Activated naive CD4-positive, alpha-beta T cell (primary cell): ENCODE data around the gene PKIB.
"Not testable (repeated sequence)": the region's sequence is repeated elsewhere in the genome, so short reads cannot be mapped to it uniquely, and the experiment has no call there.

Experiments
- DNase-seq, 4 experiments: peaks; one replicate each; lab custom pipeline; 2025; lab: John Stamatoyannopoulos, UW

The PKIB gene

DNA sequence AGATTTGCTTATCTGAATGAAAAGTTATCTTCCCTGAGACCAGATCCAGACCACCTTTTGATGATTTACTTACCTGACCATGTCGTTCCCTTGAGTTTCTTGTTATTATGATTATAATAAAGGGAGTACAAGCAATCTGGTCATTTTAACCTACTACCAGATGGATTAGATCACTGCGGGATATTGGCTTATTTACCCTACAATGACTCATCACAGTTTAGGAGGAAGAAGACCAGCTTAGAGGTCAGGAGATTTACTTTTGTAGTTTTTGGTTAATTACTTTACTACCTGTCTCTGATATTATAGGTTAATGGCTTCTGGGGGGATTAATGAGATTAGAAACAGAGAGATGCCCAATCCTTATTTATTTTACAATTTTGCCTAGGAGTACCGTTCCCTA is 10.7 kb downstream of the PKIB start:
- DNase-seq: no peak

DNA sequence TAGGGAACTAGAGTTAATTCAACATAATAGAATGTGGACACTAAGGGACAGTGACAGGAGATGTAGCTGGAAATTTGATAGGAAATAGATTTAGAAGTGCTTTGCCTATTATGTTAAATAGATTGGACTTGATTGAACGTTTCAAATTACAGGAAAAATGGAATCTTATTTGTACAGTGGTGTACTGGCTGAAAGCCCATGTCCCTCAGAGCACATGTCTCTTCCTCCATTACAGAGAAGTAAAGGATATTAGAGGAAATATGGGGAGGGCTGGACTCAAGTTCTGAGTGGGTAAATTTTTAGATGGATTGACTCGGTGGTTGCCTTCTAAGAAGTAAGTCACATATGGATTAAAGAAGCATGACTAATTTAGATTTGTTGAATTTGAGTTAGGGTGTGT is 11.4 kb downstream of the PKIB start:
- DNase-seq: no peak

DNA sequence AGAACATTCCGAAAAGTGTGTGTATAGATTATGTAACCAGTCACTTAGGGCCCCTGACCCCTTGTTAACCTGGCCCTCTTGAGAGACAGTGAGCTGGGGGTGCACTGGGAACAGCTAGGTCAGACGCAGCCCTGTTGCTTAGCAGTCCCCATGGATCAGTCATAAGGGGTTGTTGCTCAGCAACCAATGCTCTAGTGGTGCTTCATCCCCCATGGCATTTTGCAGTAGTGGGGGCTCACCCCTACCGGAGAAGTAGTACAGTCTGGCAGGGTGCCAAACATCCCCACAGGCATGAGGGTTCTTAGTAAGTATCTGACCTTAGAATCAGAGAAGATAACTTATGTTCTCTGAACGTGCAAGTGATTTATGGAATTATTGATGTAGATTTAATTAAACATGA is 12.3 kb downstream of the PKIB start:
- DNase-seq: no peak

DNA sequence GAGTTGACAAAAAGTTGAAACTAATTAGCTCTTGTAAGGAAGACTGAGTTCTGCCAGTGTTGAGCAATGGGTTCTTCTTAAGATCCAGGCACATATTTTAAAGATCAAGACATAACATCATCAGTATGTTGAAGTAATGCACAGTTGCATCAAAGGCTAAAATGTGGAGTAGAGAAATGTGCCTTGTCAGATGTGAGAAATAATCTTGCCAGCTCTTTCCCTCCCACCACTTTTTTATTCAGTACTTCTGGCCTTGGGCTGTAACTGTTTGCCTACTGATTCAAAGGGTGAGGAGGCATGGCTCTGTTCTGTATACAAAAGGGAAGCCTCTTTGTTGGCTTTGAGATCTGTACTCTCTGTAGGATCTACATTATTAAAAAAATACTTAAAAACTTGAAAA is 13.1 kb downstream of the PKIB start:
- DNase-seq: no peak

DNA sequence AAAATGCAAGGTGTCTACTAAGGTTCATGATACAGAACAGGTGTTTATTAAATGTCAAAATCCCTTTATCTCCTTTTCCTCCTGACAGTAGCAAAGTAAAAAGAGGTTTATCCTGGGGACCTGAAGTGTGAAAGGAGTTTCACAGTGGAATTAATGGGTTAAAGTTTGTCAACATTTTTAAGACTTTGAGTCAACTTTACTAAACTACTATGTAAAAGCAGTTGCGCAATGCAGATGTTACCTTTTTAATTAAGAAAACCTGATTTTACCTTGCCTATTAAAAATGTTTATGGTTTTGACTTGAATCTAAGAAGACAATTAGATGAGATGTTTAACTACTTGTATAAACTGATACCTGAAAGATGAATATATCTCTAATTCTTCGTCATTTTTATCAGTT is 14.6 kb downstream of the PKIB start:
- no peak for DNase-seq

DNA sequence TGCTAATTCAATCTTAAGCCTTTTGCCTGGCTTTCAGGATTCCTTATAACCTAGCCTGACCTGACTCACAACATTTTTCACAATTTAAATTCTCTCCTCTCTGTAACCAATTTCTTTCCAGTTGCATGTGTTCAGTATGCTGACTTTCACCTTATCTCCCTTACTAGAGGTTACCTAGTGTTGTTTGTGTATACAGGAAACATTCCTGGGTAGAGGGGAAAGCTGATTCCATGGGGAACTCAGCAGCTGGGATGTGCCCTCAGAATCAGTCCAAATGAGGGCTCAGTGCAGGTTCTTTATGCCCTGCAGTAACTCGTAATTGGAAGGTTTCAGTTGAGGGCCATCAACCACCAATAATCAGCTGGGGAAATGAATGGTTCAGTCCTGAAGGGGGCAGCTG is 18.5 kb downstream of the PKIB start:
- no peak for DNase-seq

DNA sequence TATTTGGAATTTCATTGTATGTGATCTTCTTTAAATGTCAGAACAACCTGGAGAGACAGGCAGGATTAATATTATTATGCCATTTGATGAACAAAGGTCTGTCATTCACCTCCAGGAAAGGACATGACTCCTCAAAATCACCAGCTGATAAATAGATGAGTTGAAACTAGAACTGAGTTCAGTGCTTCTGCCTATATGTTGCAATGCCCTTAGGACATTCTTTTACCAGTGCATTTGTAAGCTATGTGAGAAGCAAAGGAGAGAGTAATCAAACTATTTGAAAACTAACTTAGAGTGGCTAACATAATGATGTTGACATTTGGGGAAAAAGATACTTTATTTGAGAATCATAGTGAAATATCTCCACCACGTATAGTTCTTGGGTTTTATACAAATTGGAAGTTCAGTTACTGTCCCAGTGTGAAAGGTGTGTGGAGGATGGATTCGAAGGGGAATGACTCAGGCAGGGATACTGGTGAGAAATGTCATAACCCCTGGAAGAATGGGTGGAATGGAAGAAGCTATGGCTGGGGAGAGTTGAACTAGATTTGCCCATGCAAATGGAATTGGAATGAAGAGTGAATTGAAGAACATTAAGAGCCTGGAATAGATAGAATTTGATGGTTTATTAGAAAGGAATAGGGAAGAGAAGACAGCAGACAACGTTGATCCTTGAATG is 21.5 kb downstream of the PKIB start:
- no peak for DNase-seq

DNA sequence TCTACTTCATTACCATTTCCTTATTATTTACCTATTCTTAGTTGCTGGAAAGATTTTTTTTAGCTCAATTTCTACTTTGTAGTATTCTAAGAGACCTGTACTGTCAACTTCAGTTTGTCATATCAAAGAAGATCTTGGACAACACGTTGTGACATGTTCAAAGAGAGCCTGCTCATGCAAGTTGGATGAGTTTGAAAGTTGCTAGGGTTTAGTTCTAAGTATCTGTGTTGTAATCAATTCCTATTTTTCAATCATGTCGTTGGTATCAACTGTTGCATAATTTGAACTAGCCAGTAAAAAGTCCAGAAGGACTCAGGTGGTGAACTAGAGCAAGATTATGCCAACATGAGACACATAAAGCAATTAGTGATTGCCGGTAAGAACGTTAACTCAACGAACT is 30.2 kb downstream of the PKIB start:
- DNase-seq: no peak

DNA sequence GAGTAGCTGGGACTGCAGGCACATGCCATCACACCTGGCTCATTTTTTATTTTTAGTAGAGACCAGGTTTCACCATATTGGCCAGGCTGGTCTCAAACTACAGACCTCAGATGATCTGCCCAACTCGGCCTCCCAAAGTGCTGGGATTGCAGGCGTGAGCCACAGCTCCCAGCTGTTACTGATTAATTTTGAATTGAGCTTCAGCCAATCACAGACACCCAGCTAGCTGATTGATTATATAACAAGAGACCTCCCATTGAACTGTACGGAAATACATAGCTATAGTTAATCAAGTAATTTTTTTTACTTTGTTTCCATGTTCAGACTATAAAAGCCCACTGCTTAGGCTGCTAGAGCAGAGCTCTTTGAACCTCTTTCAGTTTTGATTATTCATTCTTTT is 31.6 kb downstream of the PKIB start:
- no peak for DNase-seq

DNA sequence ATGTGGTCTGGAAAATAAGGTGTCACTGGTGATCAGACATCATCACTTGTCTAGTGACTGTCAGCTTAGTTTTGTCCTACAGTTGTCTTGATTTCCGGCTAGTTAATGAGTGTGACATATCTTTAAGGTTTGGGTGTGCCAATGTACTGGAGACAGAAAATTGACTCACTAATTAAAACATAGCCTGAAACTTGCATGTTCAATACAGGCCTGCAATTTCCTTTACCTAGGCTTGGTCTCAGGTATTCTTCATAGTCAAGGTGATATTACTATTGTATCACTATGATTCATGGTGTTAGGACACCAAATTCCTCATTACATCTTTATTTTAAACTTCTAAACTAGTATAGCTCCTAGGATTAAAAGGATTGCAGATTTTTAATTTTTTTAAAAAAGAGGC is 32.4 kb downstream of the PKIB start:
- not testable (repeated sequence) for DNase-seq

DNA sequence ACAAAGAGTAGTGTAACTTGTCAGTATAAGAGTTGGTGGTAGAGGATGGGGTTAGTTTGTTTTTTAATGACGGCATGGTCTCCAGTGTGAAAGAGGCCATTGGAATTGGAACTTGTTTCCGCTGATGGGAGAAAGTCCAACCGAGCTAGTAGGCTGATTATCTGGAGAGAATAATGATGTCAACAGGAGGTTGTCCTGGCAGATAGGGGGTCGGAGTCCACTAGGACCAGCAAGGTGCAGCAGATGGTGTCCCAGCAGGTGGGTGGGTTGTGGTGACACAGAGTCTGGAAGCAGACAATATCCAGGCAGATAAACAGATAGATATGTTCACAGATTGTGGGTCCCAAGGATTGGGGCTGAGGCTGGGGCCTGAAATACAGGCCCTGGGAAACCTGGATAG is 35.1 kb downstream of the PKIB start:
- DNase-seq: no peak

DNA sequence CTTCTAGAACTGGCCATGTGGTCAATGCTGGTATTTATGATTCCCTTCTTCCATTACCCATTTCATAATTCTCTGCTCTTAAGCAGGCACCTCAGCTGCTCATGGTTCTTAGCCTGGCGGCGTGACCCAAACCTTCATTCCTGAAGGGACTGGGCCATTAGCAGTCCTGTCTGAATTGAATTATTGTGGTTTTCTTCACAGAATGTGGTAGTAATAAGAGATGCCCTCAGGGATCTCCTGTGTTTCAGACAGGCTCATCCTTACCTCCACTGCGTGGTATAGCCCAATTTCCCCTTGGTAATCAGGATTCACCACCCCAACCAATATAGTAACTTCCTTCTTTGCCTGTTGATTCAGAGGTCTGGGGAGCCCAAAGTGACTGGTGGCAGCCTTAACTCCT is 37.6 kb downstream of the PKIB start:
- DNase-seq: no peak

DNA sequence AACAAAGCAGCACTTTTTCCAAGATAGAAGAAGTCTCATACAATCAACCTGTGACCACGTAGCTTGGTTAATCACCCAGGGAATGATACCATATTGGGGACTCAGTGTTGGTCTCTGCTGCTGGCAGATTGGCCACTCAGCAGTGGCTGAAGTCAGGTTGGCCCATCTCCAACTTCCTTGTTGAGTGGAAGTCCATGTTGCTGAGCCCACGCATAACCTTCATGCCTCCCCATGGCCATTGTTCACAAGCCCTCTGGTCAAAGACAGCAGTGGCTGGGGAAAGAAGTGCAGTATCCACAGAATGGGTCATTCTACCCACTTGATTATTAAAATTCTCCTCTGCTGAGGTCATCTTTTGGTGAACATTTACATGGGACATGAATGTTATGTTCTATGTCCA is 38.5 kb downstream of the PKIB start:
- DNase-seq: no peak

DNA sequence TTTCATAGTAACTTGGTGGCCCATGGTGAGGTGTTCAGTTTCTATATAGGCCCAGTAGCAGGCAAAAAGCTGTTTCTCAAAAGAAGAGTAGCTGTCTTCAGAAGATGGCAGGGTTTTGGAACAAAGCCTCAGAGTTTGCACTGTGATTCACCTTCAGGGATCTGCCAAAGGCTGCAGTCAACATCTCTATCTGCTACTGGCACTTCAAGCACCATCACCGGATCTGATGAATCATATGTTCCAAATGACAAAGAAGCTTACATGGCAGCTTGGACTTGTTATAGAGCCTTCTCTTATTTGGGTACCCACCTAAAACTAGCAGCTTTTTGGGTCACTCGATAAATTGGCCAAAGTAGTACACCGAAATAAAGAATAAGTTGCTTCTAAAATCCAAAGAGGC is 39.5 kb downstream of the PKIB start:
- no peak for DNase-seq

DNA sequence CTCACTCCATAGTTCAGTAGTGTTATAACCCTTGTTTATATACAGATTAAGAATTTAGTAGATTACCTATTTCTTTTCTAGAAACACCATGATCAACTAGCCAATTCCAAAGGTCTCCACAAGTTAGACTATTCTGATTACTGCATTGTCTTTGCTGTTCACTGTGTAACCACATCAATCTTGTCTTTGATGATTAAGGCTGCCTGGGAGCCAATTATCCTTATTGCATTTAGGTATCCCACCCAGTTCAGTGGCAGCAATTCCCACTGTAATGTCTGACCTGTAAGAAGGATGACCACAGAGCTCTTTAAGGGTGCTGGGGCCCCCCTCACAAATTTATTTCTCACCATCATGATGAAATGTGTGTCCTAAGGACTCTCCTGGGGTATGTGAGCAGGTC is 40.2 kb downstream of the PKIB start:
- DNase-seq: no peak

DNA sequence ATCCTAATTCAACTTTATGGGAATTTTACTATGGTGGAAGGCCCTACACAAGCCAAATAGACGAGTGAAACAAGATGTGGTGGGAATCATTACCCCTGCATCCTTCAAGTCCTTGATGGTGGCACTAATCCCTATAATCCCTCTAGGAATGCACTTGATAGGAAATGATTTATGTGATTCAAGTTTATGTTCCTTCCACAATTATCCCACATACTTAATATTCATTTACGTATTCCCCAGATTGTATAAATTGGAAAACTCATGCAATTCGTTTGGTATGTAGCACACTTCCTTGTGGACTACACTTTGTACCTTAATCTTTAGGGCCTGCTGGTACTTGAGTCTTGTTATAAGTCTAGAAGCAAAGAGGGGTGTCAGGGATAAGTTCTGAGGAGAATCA is 40.8 kb downstream of the PKIB start:
- DNase-seq: no peak

DNA sequence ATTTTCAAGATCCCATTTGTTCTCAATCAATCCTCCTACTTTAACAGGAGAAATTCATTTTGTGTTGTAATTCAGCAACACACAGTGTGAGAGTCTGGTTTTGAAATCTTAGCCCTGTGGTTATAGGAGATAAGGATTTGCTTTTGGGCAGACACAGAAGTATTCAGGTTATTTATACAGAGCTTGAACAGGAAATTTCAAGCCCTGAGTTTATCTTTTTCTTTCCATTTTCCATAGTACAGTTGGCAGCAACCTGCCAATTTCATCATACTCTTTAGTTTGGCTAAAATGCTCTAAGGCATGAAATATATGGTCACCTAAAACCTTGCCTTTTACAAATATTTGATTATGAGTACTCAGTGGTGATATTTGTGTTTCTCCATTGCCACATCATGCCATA is 41.4 kb downstream of the PKIB start:
- no peak for DNase-seq

DNA sequence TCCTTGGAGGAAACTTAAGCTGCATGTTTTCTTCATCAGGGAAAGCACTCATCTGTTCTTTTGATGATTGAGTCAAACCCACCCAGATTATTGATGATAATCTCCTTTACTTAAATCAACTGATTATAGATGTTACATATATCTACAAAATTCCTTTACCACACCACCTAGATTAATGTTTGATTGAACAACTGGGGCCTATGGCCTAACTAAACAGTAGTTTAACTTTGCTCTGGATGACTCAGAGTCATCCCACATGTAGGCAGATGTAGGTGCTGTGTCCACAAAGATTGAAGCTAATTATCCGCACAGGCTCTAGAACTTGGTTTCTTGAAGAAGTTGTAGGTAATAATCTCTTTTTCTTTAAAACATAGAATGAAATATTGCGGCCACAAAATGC is 42.2 kb downstream of the PKIB start:
- DNase-seq: no peak

DNA sequence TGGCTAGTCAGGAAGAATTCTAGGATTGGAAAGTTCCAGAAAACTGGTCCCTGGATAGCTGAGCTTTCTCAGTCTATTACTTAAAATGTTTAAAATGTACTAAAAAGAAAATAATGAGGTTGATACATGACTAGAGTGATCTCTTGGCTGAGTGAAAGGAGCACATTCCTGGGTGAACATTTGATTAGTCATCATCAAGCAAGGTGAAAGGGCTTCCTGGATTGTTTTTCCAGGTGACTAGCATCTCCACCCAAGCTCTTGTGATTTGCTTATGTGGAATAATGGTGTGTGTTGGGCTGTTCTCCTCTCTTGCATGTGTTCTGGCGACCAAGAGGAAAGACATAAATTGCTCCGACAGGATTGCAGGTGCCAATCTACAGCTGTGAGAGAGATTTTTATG is 42.9 kb downstream of the PKIB start:
- no peak for DNase-seq

DNA sequence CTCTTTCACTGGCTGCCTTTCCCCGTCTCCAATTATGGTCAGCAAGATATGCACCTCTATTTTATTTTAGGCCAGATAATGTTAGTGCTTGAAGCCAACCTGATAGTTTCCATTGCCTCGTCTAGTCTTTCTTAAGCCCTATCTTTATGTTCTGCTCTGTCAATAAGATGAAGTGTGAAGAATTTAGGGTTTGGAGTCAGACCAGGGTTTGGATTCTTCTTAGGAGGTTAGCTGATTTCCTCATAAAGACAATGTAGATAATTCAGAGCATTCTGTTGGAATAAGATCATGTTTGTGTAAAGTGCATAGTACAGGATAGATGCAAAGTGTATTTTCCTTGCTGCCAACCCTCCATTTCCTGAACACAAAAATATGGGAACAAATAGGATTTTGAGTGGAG is 43.8 kb downstream of the PKIB start:
- DNase-seq: no peak

DNA sequence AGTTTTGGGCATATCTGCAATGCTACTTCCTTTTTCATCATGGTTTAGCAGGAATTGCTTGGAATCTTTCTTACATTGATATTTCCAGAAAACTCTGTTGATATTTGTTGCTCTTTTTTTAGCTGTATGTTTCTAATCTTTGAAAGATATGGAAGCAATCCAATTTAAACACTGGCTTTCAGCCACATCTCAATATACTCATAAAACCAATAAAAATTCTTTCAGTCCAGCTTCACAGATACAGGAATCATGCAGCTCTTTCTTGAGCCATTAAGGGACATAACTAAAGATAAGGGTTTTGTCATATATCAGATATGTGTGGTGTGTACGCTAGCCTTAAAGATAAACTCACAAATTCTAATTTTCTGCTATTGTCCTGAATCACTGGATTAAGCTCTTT is 47.4 kb downstream of the PKIB start:
- no peak for DNase-seq

DNA sequence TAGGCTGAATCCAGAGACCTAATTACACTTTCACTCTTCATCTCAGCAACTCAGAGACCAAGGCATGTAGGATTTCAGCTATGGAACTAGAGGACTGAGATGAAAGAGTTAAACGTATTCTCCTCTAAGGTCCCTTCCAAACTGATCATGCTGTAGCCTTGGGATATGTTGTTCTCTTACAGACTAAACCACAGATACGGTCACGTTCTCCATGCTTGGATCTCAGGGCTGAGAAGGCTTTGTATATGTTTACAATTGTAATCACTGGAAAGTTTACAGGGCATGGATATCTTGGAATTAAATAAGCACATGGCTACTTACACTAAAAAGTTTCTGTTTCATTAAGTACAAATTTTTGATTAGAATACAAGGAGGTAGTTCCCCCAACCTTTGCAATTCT is 50.1 kb downstream of the PKIB start:
- DNase-seq: no peak

DNA sequence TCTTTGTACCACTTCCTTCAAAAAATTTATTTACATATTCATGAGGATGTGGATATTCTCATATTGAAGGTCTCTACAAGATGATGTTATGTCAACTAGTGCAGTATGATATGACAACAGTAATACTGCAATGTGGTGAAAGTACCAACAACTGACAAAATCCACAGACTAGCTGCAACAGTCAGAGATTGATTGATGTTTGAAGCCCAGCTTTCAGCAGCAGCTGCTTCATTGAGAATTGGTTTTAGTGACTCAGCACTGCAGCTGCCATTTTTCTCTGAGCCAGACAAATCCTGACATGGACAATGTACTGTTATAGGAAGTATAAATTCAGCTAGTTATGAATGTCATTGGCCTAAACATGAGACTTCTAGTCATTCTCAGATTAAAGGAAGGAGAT is 53.8 kb downstream of the PKIB start:
- DNase-seq: no peak

DNA sequence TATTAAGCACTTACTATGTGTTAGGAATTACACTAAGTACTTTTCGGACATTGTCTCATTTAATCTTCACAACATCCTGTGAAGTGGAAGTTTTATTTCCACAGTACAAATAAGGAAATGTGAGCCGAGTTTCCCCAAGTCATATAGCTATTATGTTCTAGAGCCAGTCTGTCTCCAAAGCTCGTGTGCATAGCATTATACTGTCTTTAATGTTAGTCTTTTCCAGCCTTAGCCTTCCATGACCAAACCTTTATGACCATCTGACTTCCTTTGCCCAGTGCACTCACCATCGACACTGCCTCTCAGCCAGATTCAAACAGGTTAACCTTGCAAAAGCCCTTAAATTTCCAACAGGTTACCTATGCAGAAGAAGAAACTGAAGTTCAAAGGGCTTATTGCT is 55.7 kb downstream of the PKIB start:
- no peak for DNase-seq

DNA sequence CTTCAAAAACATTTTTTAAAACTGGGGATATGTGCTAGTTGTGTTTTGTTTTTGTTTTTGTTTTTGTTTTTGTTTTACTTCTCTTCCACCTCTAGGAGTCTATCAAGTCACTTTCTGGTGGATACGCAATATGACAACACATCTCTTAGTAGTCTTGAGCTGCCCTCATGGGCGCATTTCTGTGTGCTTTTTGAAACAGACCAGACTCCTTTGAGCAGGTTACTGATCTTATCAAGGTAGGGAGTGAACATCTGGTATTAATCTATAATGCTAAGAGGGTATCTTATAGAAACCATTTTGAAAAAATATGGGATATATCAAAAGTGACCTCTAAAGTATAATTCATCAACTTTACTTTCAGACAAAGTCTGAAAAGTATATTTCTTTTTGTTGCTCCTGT is 56.2 kb downstream of the PKIB start:
- DNase-seq: no peak
